A673 (cell line): ENCODE measurements around the gene PRG3.

Experiments used
- EZH2 ChIP-seq: fragments of 200-600 bp; sonication (generic); IDR thresholded peaks from 2 replicates; pipeline ENCODE4 v1.6.1; 2017; ENCODE audit warnings: borderline replicate concordance, low read depth, mild to moderate bottlenecking, mixed read lengths, antibody characterized with exemption, low read length; ENCODE audit not compliant: poor library complexity, severe bottlenecking
- TF ChIP-seq, protein P1 (sequence below): fragments of 300-800, 200-600 bp; sonication (generic); conservative IDR thresholded peaks from 2 replicates; pipeline ENCODE4 v1.5.1; 2017; ENCODE audit warnings: low read depth, mild to moderate bottlenecking, antibody characterized with exemption, low read length, moderate library complexity, mixed read lengths

GRCh38 chr11:57341250-57341808, 39.6 kb downstream of the PRG3 start:
- TF ChIP-seq EZH2: no peak
- TF ChIP-seq, protein P1, sequence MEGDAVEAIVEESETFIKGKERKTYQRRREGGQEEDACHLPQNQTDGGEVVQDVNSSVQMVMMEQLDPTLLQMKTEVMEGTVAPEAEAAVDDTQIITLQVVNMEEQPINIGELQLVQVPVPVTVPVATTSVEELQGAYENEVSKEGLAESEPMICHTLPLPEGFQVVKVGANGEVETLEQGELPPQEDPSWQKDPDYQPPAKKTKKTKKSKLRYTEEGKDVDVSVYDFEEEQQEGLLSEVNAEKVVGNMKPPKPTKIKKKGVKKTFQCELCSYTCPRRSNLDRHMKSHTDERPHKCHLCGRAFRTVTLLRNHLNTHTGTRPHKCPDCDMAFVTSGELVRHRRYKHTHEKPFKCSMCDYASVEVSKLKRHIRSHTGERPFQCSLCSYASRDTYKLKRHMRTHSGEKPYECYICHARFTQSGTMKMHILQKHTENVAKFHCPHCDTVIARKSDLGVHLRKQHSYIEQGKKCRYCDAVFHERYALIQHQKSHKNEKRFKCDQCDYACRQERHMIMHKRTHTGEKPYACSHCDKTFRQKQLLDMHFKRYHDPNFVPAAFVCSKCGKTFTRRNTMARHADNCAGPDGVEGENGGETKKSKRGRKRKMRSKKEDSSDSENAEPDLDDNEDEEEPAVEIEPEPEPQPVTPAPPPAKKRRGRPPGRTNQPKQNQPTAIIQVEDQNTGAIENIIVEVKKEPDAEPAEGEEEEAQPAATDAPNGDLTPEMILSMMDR: no peak
